Measurements from ENCODE around the gene ERF. TPM values are rescaled to one million over a fixed set of nuclear protein-coding genes. Genes with fewer than 3 reads are reported as not detected.
A peak's percentile ranks its signal among the peaks of the same experiment; 100 is the strongest.

Gene ERF
- total and polyA plus RNA-seq, 2 of the 8 experiments (the other 6 are each of a cell fraction or from before 2014, with no cell fraction given): 43.7 to 62.7 TPM

DNA sequence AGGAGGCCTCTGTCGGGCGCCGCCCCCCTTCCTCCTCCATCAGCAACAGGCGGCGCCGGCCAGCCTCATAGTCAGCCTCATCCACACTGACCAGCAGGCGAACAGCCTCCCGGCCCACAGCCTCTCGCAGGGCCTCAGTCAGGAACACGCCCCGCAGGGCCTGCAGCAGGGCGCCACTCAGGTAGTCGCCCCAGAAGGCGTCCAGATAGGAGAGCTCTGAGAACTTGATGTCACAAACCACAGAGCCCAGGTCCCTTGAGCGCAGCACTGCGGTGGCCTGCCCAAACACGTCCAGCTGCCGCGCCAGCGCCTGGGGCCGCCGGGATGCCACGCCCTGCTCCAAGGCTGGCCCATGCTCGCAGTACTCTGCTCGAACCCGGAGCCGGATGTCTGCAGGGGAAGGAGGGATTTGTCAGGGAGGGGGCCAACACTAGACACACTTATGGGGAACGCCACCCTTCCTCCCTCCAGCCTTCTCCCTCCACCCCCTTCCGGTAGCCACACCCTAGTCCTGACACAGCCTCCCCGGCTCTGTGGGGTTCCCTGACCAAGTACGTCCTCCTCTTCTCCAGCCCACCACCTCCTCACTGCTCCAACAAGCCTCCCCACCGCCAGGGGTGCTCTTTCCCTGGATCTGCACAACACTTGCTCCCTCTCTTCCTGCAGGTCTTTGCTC, 55.4 kb downstream of the ERF start:
- no peak overlapping the region for H2AK5ac ChIP-seq (ENCODE audit: low read depth, low read length)
- no peak overlapping the region for H2BK15ac ChIP-seq (ENCODE audit: low read length)
- no peak overlapping the region for H3K23ac ChIP-seq (ENCODE audit: insufficient read length)
- POLR2A ChIA-PET (ENCODE audit: partially characterized antibody): interaction anchor here (0.9 to 1.2 kb wide), 4 partner anchors 16 to 100 kb away, joined by 3 to 4 read pairs (median 3); no protein-coding TSS in a partner anchor
- peaks cover 4 to 50% (median 17%) of the 10 kb centered on the region in 4 experiments; a peak in 6 of 8 replicates for H3K36me3 ChIP-seq (ENCODE audit: control insufficient read depth in 2 of 4, insufficient read depth in 4 of 4, low read length in 3 of 4)
- no peaks in the 10 kb centered on the region for H3K27me3 ChIP-seq (replicated peaks in 1 of 4; ENCODE audit: control insufficient read depth in 3 of 4, extremely low read depth in 1 of 4, insufficient read depth in 3 of 4, low read length in 3 of 4)
- no peak overlapping the region for H3K14ac ChIP-seq (ENCODE audit: insufficient read length)
- H3K56ac ChIP-seq (replicated peaks; ENCODE audit: insufficient read length, low read depth, low read length): no peak overlapping the region
- H3K9me3 ChIP-seq (ENCODE audit: insufficient read depth in 2 of 2, low read depth in 1 of 2, low read length in 1 of 2): no peaks in the 10 kb centered on the region
- H4K91ac ChIP-seq (replicated peaks; ENCODE audit: insufficient read length, low read length): no peak overlapping the region
- H2AFZ ChIP-seq (ENCODE audit: low read length): no peak overlapping the region
- 88% methylated on average over 32 of the region's 32 CpGs; no CpG with 5 or more reads in 1 of the 2 experiments for WGBS, 2 experiments (ENCODE audit: extremely low coverage in 1 of 2, insufficient coverage in 1 of 2, insufficient read length in 1 of 2, insufficient replicate concordance in 2 of 2, low coverage in 1 of 2, low lambda C conversion rate in 2 of 2, missing lambda C conversion rate in 1 of 2)
- H3K79me2 ChIP-seq (ENCODE audit: control insufficient read depth in 1 of 2, insufficient read depth in 2 of 2, low read length in 2 of 2): peaks cover 0 to 32% of the 10 kb centered on the region in 2 experiments; a peak in 1 of 4 replicates
- no peak overlapping the region for H4K5ac ChIP-seq (ENCODE audit: insufficient read length, low read depth, low read length)
- H2BK20ac ChIP-seq (ENCODE audit: low read length): no peak overlapping the region
- no peak overlapping the region for H3K4me3 ChIP-seq (ENCODE audit: extremely low read depth in 1 of 4, insufficient read depth in 2 of 4, low read depth in 3 of 4, low read length in 4 of 4)
- peak overlapping the region; percentile 17; the same call in 1 of the 2 replicates for H2BK12ac ChIP-seq (ENCODE audit: low read depth, low read length)
- DNase-seq (ENCODE audit: low read depth in 1 of 2, low spot score in 2 of 2) (no peak), FAIRE-seq (no peak)
- peak overlapping the region; percentile 15; the same call in 1 of the 2 replicates for H3K27ac ChIP-seq (ENCODE audit: low read depth, low read length)
- peak overlapping the region; percentile 71; the same call in 1 of the 2 replicates for H2BK5ac ChIP-seq (ENCODE audit: low read depth, low read length)
- peaks cover 0 to 30% (median 12%) of the 10 kb centered on the region in 4 experiments; a peak in 6 of 7 replicates for H3K4me1 ChIP-seq (replicated peaks in 1 of 4; ENCODE audit: control insufficient read depth in 3 of 4, insufficient read depth in 4 of 4, low read length in 3 of 4)
- no peak overlapping the region for H2BK120ac ChIP-seq (replicated peaks; ENCODE audit: low read depth, low read length)
- no peak overlapping the region for H4K8ac ChIP-seq (ENCODE audit: extremely low read depth, insufficient read depth, low read length)
- H3K79me1 ChIP-seq (ENCODE audit: low read depth, low read length): peaks cover 11% of the 10 kb centered on the region
- no peak overlapping the region for H3K18ac ChIP-seq (ENCODE audit: extremely low read depth, low read length)
- CTCF ChIA-PET (ENCODE audit: partially characterized antibody): interaction anchor here (0.7 to 4.1 kb wide), 7 partner anchors 9 to 99 kb away, joined by 3 to 24 read pairs (median 4); no protein-coding TSS in a partner anchor
- no peaks in the 10 kb centered on the region for H3K23me2 ChIP-seq (ENCODE audit: low read depth, low read length)
- H4K20me1 ChIP-seq (replicated peaks in 1 of 2; ENCODE audit: control insufficient read depth in 1 of 2, insufficient read depth in 2 of 2, low read length in 2 of 2): peaks cover 8 to 27% of the 10 kb centered on the region in 2 experiments
- no peak overlapping the region for H3K4me2 ChIP-seq (ENCODE audit: insufficient read depth in 1 of 2, low read depth in 2 of 2, low read length in 2 of 2)
- no peak overlapping the region for H3K4ac ChIP-seq (replicated peaks; ENCODE audit: insufficient read length, low read depth, low read length)
- no peak overlapping the region for H3K9ac ChIP-seq (replicated peaks in 1 of 4; ENCODE audit: extremely low read depth in 1 of 4, low read depth in 3 of 4, low read length in 3 of 4)
- TF ChIP-seq CBX5 (IDR thresholded peaks at IDR 0.05; ENCODE audit: low read depth, low read length): no peak
- no peak for TF ChIP-seq ZNF274 (IDR thresholded peaks at IDR 0.05; ENCODE audit: borderline replicate concordance, extremely low read depth, low read length)
- TF ChIP-seq, protein P1, sequence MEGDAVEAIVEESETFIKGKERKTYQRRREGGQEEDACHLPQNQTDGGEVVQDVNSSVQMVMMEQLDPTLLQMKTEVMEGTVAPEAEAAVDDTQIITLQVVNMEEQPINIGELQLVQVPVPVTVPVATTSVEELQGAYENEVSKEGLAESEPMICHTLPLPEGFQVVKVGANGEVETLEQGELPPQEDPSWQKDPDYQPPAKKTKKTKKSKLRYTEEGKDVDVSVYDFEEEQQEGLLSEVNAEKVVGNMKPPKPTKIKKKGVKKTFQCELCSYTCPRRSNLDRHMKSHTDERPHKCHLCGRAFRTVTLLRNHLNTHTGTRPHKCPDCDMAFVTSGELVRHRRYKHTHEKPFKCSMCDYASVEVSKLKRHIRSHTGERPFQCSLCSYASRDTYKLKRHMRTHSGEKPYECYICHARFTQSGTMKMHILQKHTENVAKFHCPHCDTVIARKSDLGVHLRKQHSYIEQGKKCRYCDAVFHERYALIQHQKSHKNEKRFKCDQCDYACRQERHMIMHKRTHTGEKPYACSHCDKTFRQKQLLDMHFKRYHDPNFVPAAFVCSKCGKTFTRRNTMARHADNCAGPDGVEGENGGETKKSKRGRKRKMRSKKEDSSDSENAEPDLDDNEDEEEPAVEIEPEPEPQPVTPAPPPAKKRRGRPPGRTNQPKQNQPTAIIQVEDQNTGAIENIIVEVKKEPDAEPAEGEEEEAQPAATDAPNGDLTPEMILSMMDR (IDR thresholded peaks at IDR 0.05; ENCODE audit: control extremely low read depth in 1 of 3, insufficient read depth in 1 of 3, low read depth in 1 of 3, low read length in 3 of 3): peak; percentile 46 to 73 (median 62); a peak in 3 of 4 replicates
- no peak for TF ChIP-seq BRCA1 (IDR thresholded peaks at IDR 0.05; ENCODE audit: low read depth, low read length)
- no peak for TF ChIP-seq TBP (IDR thresholded peaks at IDR 0.05; ENCODE audit: low read depth, low read length)
- TF ChIP-seq RAD21 (IDR thresholded peaks at IDR 0.05 in 1 of 2, conservative IDR thresholded peaks at IDR 0.05 in 1 of 2; ENCODE audit: low read depth in 2 of 2, low read length in 2 of 2): peak; percentile 19 to 34; a peak in 2 of 4 replicates
- TF ChIP-seq, protein P2, sequence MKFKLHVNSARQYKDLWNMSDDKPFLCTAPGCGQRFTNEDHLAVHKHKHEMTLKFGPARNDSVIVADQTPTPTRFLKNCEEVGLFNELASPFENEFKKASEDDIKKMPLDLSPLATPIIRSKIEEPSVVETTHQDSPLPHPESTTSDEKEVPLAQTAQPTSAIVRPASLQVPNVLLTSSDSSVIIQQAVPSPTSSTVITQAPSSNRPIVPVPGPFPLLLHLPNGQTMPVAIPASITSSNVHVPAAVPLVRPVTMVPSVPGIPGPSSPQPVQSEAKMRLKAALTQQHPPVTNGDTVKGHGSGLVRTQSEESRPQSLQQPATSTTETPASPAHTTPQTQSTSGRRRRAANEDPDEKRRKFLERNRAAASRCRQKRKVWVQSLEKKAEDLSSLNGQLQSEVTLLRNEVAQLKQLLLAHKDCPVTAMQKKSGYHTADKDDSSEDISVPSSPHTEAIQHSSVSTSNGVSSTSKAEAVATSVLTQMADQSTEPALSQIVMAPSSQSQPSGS (IDR thresholded peaks at IDR 0.05; ENCODE audit: low read length): no peak
